ENCODE measurements around the gene BBS9. TPM values are rescaled to one million over a fixed set of nuclear protein-coding genes. Genes with fewer than 3 reads are reported as not detected.

BBS9 gene
- total and polyA plus RNA-seq, 2 donors (not counting 3 experiments of a cell fraction or from before 2014, with no cell fraction given): 5.7 to 17.4 TPM

GRCh38 chr7:33644489-33644888, 515.1 kb downstream of the BBS9 start:
- POLR2A ChIA-PET: no interaction called here
- H3K4me2 ChIP-seq (ENCODE audit: insufficient read depth, low read length): no peak overlapping the region
- TF ChIP-seq MYC (IDR thresholded peaks at IDR 0.05; ENCODE audit: low read depth, low read length): no peak
- TF ChIP-seq CTCF (IDR thresholded peaks at IDR 0.05; ENCODE audit: extremely low read depth in 1 of 2, insufficient read depth in 1 of 2, low read depth in 1 of 2, low read length in 2 of 2): no peak
- no peak for TF ChIP-seq FOS (IDR thresholded peaks at IDR 0.05; ENCODE audit: borderline replicate concordance, insufficient read depth, low read length)
- TF ChIP-seq POLR2AphosphoS5 (IDR thresholded peaks at IDR 0.05; ENCODE audit: insufficient read depth, low read depth, low read length): no peak
- no peak for TF ChIP-seq POLR2A (IDR thresholded peaks at IDR 0.05; ENCODE audit: low read depth, low read length)
- TF ChIP-seq MAX (IDR thresholded peaks at IDR 0.05; ENCODE audit: insufficient read depth, insufficient read length): no peak

GRCh38 chr7:33645104-33645503, 515.7 kb downstream of the BBS9 start:
- ChIA-PET POLR2A (no interaction called here), CTCF (no interaction called here)
- Histone ChIP-seq H3K27ac (ENCODE audit: insufficient read depth, low read depth, low read length) (no peak overlapping the region), H3K27me3 (ENCODE audit: control insufficient read depth in 2 of 2, insufficient read depth in 2 of 2, low read length in 2 of 2) (no peaks in the 10 kb centered on the region), H3K9me1 (replicated peaks; ENCODE audit: control insufficient read depth, extremely low read depth, insufficient read depth, low read length) (no peaks in the 10 kb centered on the region), H3K79me2 (ENCODE audit: control insufficient read depth, insufficient read depth, low read length) (no peaks in the 10 kb centered on the region), H3K4me1 (ENCODE audit: control insufficient read depth, extremely low read depth, insufficient read depth, low read length) (no peaks in the 10 kb centered on the region), H3K9me3 (replicated peaks; ENCODE audit: control insufficient read depth, insufficient read depth, low read length) (no peaks in the 10 kb centered on the region), H3K4me2 (ENCODE audit: insufficient read depth, low read length) (no peak overlapping the region), H3K4me3 (replicated peaks in 1 of 3; ENCODE audit: insufficient read depth in 1 of 3, low read depth in 1 of 3, low read length in 3 of 3) (no peak overlapping the region), H3K9ac (replicated peaks; ENCODE audit: extremely low read depth, insufficient read depth, low read length) (no peak overlapping the region), H3K36me3 (ENCODE audit: control insufficient read depth in 2 of 2, extremely low read depth in 1 of 2, insufficient read depth in 2 of 2, low read length in 2 of 2) (no peaks in the 10 kb centered on the region), H4K20me1 (replicated peaks; ENCODE audit: control insufficient read depth, extremely low read depth, insufficient read depth, low read length) (no peaks in the 10 kb centered on the region), H2AFZ (ENCODE audit: low read depth, low read length) (no peak overlapping the region)
- DNase-seq (ENCODE audit: low read depth, low spot score): no peak
- dilution Hi-C loops (cut with MboI; ENCODE audit: extremely low pct_ligation_motif_present, low sequenced_read_pairs) (no loop called here), intact Hi-C loops (cut with micrococcal nuclease) (no loop called here)
- FAIRE-seq: no peak
- TF ChIP-seq MYC (IDR thresholded peaks at IDR 0.05; ENCODE audit: low read depth, low read length) (no peak), CTCF (IDR thresholded peaks at IDR 0.05; ENCODE audit: extremely low read depth in 1 of 2, insufficient read depth in 1 of 2, low read depth in 1 of 2, low read length in 2 of 2) (no peak), MAX (IDR thresholded peaks at IDR 0.05; ENCODE audit: insufficient read depth, insufficient read length) (no peak), POLR2AphosphoS5 (IDR thresholded peaks at IDR 0.05; ENCODE audit: insufficient read depth, low read depth, low read length) (no peak), FOS (IDR thresholded peaks at IDR 0.05; ENCODE audit: borderline replicate concordance, insufficient read depth, low read length) (no peak), GATA2 (IDR thresholded peaks at IDR 0.05; ENCODE audit: insufficient read depth, insufficient read length, low read depth, low read length) (no peak), JUN (IDR thresholded peaks at IDR 0.05; ENCODE audit: borderline replicate concordance, insufficient read depth, insufficient read length, low read depth) (no peak), POLR2A (IDR thresholded peaks at IDR 0.05; ENCODE audit: low read depth, low read length) (no peak), EZH2 (IDR thresholded peaks at IDR 0.05; ENCODE audit: borderline replicate concordance, low read depth, low read length, severe bottlenecking) (no peak)
- no TSS peak for BruUV-seq (replicated peaks)

More at GRCh38 chr7:33644489-33644888, 515.1 kb downstream of the BBS9 start:
- H2AFZ ChIP-seq (ENCODE audit: low read depth, low read length): no peak overlapping the region
- H3K36me3 ChIP-seq (ENCODE audit: control insufficient read depth in 2 of 2, extremely low read depth in 1 of 2, insufficient read depth in 2 of 2, low read length in 2 of 2): no peaks in the 10 kb centered on the region
- no peak overlapping the region for H3K4me3 ChIP-seq (replicated peaks in 1 of 3; ENCODE audit: insufficient read depth in 1 of 3, low read depth in 1 of 3, low read length in 3 of 3)
- no peak for DNase-seq (ENCODE audit: low read depth, low spot score)
- no peak overlapping the region for H3K9ac ChIP-seq (replicated peaks; ENCODE audit: extremely low read depth, insufficient read depth, low read length)
- CTCF ChIA-PET: no interaction called here
- FAIRE-seq: no peak
- H3K9me3 ChIP-seq (replicated peaks; ENCODE audit: control insufficient read depth, insufficient read depth, low read length): no peaks in the 10 kb centered on the region
- no peaks in the 10 kb centered on the region for H3K4me1 ChIP-seq (ENCODE audit: control insufficient read depth, extremely low read depth, insufficient read depth, low read length)
- H3K79me2 ChIP-seq (ENCODE audit: control insufficient read depth, insufficient read depth, low read length): no peaks in the 10 kb centered on the region
- H3K9me1 ChIP-seq (replicated peaks; ENCODE audit: control insufficient read depth, extremely low read depth, insufficient read depth, low read length): no peaks in the 10 kb centered on the region
- H3K27ac ChIP-seq (ENCODE audit: insufficient read depth, low read depth, low read length): no peak overlapping the region
- no peaks in the 10 kb centered on the region for H3K27me3 ChIP-seq (ENCODE audit: control insufficient read depth in 2 of 2, insufficient read depth in 2 of 2, low read length in 2 of 2)
- intact Hi-C loops (cut with micrococcal nuclease): no loop called here
- H4K20me1 ChIP-seq (replicated peaks; ENCODE audit: control insufficient read depth, extremely low read depth, insufficient read depth, low read length): no peaks in the 10 kb centered on the region
- dilution Hi-C loops (cut with MboI; ENCODE audit: extremely low pct_ligation_motif_present, low sequenced_read_pairs): no loop called here
- no TSS peak for BruUV-seq (replicated peaks)

Data from endothelial cell of umbilical vein (primary cell).